NCI-H1930 (cell line): ENCODE results near the gene CNOT10.
"Not testable (repeated sequence)": the region's sequence is repeated elsewhere in the genome, so short reads cannot be mapped to it uniquely, and the experiment has no call there.

Experiments
- DNase-seq, 2 experiments: peaks; one replicate each; lab custom pipeline; 2025; lab: John Stamatoyannopoulos, UW

Gene CNOT10

GRCh38 chr3:32757618-32758374 lies 72.8 kb downstream of the CNOT10 start:
- no peak for DNase-seq

GRCh38 chr3:32758375-32758753 lies 73.4 kb downstream of the CNOT10 start:
- DNase-seq = no peak

- DNase-seq = no peak
These were observed 74.4 kb downstream of the CNOT10 start for GRCh38 chr3:32759342-32759741.

GRCh38 chr3:32764481-32764880 lies 79.5 kb downstream of the CNOT10 start:
- no peak for DNase-seq

- no peak for DNase-seq
These were observed 93.4 kb downstream of the CNOT10 start for GRCh38 chr3:32778389-32778788.

GRCh38 chr3:32780071-32780734 lies 95.2 kb downstream of the CNOT10 start:
- DNase-seq = no peak

- DNase-seq = peak; percentile 21 to 31
These were observed 95.8 kb downstream of the CNOT10 start for GRCh38 chr3:32780735-32781210.

GRCh38 chr3:32781211-32781968 lies 96.4 kb downstream of the CNOT10 start:
- DNase-seq = peak; percentile 55 to 72

GRCh38 chr3:32781969-32782270 lies 96.9 kb downstream of the CNOT10 start:
- not testable (repeated sequence) for DNase-seq

GRCh38 chr3:32782407-32782806 lies 97.4 kb downstream of the CNOT10 start:
- no peak for DNase-seq

- DNase-seq = no peak
These were observed 106.8 kb downstream of the CNOT10 start for GRCh38 chr3:32791833-32792232.

- no peak for DNase-seq
These were observed 109.7 kb downstream of the CNOT10 start for GRCh38 chr3:32794487-32795308.

GRCh38 chr3:32796384-32796950 lies 111.5 kb downstream of the CNOT10 start:
- DNase-seq = not testable (repeated sequence)

- DNase-seq = no peak
These were observed 112.8 kb downstream of the CNOT10 start for GRCh38 chr3:32797776-32798175.

- DNase-seq = not testable (repeated sequence)
These were observed 116.5 kb downstream of the CNOT10 start for GRCh38 chr3:32801440-32801839.

- DNase-seq = no peak
These were observed 128.2 kb downstream of the CNOT10 start for GRCh38 chr3:32813180-32813579.

- no peak for DNase-seq
These were observed 129.4 kb downstream of the CNOT10 start for GRCh38 chr3:32814361-32814760.

GRCh38 chr3:32815841-32816438 lies 131.0 kb downstream of the CNOT10 start:
- no peak for DNase-seq

- DNase-seq = peak; percentile 26 to 33
These were observed 131.7 kb downstream of the CNOT10 start for GRCh38 chr3:32816439-32817256.

GRCh38 chr3:32817257-32817557 lies 132.2 kb downstream of the CNOT10 start:
- no peak for DNase-seq
